HG03196 (cell line): ENCODE data around the gene SLC7A14.

Experiments
- ATAC-seq: cut with Tn5 transposase; IDR thresholded peaks from one replicate; pipeline ENCODE4 v1.9.1; 2021; ENCODE audit not compliant: unreplicated experiment

Gene SLC7A14

DNA sequence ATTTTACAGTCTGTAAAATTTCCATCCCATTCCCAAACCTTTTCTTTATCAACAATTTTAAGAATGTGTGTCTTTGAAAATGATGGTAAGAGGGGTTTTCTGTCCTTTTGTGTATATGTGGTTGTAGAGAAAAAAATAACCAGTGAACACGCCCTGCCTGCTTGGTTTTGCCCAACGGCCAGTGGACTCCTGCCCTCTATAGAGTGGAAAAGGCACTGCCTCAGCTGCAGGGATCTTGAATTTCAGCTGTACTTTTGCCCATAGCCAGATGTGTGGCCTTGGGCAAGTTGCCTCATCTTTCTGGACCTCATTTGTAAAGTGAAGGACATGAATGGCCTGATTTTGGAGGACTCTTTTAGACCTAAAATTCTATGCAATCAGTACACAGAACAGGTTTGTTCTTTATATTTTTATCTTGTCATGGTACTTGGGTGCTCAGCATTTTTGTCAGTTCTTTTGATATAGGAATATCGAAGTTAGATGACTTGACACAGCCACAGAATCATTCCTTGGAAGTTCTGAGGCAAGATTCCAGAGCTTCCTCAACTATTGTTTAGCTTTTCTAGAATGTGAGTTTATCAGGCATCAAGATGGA lies 86.2 kb downstream of the SLC7A14 start:
- ATAC-seq: no peak

- no peak for ATAC-seq
Observed at GRCh38 chr3:170497207-170498095, 88.4 kb downstream of the SLC7A14 start.

DNA sequence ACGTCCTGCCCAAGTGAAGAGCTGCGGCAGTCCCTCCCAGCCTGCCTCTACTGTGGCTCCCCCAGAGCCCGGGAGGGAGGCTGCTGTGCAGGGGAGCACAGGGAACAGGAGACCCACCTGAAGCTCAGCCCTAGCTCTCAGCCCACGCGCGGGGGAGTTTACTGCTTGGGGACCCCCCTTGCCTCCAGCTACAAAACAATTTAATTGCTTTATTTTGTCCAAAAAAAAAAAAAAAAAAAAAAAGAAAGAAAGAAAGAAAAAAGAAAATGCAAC lies 89.1 kb downstream of the SLC7A14 start:
- ATAC-seq: no peak

- no peak for ATAC-seq
Observed at GRCh38 chr3:170496026-170496867, 89.6 kb downstream of the SLC7A14 start.

DNA sequence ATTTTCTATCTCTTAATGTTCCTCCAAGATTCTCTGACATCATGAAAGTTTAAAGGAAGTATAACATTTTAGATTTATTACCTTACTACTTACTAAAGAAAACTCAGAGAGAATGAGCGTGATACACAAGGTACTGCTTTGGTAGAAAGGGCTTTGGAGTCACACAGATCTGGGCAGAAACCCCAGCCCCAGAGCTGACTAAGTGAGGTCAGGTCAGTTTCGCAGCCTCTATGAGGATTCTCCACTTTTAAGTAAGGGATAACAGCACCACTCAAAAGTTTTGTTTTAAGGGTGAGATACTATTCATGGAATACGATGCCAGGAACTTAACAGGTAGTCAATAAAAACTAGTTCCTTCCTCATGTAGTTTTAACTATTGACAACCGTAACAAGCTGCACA lies 91.1 kb downstream of the SLC7A14 start:
- ATAC-seq: no peak

DNA sequence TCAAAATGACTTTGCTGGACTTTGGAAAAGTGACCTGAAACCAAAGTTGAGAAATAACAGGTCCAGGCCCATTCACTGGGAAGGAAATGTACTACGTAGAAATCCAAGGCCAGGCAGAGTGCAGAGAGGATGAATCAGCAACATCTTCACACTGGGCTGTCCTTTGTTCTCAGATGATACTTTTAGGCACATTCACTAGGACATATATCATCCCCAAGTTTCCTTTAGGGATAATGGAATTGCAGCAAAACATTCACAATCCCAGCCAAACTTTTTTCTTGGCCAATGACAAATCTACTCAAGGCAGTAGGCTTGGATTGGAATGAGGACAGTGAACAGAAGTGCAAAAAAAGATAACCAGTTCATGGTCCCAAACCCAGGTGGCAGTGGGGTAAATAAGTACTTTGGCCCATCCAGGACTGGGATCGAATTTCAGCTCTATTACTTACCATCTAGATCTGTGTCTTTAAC lies 92.1 kb downstream of the SLC7A14 start:
- no peak for ATAC-seq

DNA sequence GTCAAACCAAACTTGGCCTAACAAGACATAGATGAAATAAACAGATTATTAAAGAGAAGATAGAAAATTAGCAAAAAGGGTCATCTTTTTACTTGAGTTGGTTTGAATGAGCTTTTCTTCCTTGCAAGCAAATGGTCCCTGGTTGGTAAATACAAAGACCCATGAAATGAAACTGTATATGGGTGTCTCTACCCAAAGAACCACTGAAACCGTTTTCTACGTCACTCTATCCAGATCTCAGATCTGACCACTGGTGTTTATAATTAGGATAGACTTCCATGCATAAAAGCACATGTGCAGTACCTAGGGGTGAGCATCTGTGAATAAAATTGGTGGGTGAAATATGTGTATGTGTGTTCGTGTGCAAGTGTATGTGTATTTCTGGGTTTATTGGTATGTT lies 94.0 kb downstream of the SLC7A14 start:
- ATAC-seq: no peak

GRCh38 chr3:170490828-170491560 lies 94.9 kb downstream of the SLC7A14 start:
- no peak for ATAC-seq

GRCh38 chr3:170488802-170489201 lies 97.1 kb downstream of the SLC7A14 start:
- no peak for ATAC-seq

GRCh38 chr3:170487031-170487430 lies 98.8 kb downstream of the SLC7A14 start:
- ATAC-seq: no peak

DNA sequence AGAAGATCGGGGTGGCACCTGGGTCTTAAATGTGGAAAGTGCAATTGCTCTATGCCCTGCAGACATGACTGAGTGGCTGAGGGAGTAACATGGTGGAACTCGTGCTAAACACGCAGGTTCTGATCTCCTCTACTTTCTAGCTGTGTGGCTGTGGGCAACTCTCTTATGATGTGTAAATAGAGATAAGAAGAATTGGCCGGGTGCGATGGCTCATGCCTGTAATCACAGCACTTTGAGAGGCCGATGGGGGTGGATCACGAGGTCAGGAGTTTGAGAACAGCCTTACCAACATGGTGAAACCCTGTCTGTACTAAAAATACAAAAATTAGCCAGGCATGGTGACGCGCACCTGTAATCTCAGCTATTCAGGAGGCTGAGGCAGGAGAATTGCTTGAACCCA lies 99.5 kb downstream of the SLC7A14 start:
- no peak for ATAC-seq

- no peak for ATAC-seq
Observed at GRCh38 chr3:170485696-170486095, 100.2 kb downstream of the SLC7A14 start.

GRCh38 chr3:170485294-170485693 lies 100.6 kb downstream of the SLC7A14 start:
- ATAC-seq: no peak

GRCh38 chr3:170484869-170485268 lies 101.0 kb downstream of the SLC7A14 start:
- no peak for ATAC-seq

DNA sequence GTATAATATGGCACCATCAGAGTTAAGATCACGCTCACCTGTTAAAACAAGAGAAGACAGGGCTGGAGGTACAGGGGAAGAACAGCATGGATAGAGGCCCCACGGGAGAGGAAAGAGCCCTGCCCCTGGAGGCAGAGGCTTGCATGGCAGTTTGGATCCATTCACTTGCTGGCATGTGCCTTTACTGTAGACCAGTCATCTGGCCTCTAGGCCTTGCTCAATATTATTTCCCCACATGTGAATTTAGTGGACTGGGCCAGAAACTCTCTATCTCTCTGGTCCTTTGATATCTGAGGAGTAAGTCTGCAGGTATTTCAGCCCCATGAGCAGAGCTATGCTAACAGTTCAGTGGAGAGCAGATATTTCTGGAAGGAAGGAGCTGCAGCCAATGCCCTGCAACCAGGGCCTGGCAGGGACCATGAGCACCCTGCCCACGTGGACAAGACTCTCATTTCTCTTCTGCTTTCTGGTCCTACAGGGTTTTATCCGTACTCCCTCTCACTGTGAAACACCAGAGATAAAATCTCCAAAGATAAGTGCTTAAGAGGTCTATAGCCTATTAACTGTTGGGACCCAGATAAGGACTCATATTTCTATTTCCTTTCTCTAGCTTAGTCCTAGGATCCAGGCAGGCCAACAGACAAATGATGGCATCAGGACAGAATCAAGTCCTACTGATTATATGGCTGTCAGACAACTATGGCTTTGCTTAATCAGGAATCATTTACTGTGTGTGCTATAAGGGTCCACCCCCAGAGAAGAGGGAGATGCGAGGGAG lies 102.2 kb downstream of the SLC7A14 start:
- no peak for ATAC-seq

- ATAC-seq: no peak
Observed at GRCh38 chr3:170482199-170482598, 103.7 kb downstream of the SLC7A14 start.

DNA sequence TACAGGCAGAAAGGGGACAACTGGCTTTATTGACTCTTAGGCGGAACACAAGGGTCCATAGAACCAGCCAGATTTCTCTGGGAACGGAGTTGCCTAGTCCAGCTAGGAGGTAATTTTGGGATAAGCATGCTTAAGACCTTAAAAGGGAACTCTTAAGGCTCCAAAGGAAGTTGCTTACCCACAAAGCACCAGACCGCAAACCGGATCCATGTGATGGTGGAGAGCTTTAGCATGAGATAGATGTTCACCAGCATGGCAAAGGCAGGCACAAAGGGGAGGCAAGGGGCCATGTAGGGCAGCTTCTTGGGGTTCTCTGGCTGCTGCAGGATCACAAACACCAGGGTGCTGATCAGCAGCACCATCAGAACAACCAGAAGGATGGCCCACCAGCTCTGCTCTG lies 105.8 kb downstream of the SLC7A14 start:
- no peak for ATAC-seq

DNA sequence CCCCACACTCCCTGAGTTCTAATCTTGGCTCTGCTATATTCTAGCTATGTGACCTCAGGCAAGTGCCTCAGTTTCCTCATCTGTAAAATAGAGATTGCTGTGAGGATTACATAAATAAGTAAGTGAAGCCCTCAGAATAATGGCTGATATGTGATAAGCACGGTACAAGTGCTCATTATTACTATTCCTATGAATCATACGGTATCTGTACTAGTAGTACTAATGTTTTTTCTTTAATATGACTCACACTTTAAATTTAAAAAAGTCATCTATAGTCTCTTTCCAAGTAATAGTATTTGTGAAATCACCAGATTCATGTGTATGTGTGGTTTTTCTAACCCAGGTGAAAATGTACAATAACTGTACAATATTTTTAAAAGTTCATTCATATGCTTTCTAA lies 108.5 kb downstream of the SLC7A14 start:
- ATAC-seq: no peak

GRCh38 chr3:170476291-170476690 lies 109.6 kb downstream of the SLC7A14 start:
- ATAC-seq: no peak

DNA sequence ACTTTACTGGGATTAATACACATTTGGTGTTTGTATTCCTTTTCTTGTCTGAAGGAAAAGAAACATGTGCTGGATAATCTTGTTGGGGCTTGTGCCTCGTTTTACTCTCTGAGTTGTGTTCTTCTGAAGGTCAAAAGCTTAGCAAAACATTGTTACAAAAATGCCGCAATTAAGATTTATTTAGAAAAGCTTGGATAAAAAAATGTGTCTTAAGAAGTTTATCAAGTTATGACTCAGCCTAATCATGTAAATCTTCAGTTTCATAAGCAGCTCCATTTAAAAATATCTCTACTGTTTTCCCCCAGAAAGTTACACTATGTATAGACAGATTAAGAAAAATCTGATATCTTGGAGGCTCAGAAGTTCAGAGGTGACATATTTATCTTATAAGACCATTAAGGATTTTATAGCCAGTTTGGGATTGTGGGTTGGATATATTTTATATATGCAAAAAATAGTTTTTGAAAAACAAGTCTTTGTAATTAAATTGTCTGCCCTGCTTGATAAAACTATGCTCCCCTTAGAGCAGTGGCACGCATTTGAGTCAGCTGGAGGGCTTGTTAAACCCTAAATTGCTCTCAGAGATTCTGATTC lies 110.7 kb downstream of the SLC7A14 start:
- ATAC-seq: no peak
